ENCODE data around the gene DAB1.

DAB1 gene

DNA sequence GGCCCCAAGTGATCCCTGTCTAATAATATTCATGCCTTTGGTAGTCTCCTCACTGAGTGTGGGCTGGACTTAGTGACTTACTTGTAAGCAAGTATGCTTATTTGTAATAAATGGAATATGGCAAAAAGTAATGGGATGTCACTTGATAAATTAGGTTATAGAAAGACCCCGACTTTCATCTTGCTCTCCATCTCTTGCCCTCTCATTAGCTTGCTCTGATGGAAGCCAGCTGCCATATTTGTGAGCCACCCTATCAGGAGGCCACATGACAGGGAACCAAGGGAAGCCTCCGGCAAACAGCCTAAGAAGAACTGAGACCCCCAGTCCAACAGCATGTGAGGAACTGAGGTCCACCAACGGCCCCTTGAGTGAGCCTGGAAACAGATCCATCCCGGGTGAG is 107.0 kb downstream of the DAB1 start:
- DNase-seq (ENCODE audit: low read depth in 2 of 2), result no peak

GRCh38 chr1:57316291-57316690 is 107.6 kb downstream of the DAB1 start:
- no peak for DNase-seq (ENCODE audit: low read depth in 2 of 2)

- no peak for DNase-seq (ENCODE audit: low read depth in 2 of 2)
Measured at GRCh38 chr1:57312869-57313268, 111.0 kb downstream of the DAB1 start.

GRCh38 chr1:57311411-57311810 is 112.4 kb downstream of the DAB1 start:
- no peak for DNase-seq (ENCODE audit: low read depth in 2 of 2)

DNA sequence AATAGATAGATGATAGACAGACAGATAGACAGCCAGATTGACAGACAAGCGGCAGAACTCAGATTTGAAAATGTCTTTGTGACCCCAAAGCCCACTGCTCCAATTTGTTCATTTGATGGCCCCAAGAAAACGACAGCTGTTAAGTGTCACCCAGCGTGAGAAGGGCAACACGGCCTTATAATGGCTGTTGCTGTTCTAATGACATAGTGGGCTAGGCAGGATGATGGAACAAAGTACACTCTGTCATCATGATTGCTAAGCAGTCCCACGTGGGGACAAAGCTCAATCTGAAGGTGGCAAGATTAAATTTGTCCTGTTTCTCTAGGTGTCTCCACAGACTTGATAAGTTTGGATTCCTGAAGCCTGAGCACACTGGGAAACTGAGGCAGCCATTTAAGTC is 112.9 kb downstream of the DAB1 start:
- no peak for DNase-seq (ENCODE audit: low read depth in 2 of 2)

GRCh38 chr1:57309630-57310029 is 114.2 kb downstream of the DAB1 start:
- DNase-seq (ENCODE audit: low read depth in 2 of 2), result no peak

- peak in 1 of 2 donors; percentile 10 for DNase-seq (ENCODE audit: low read depth in 2 of 2)
Measured at GRCh38 chr1:57307392-57308170, 116.3 kb downstream of the DAB1 start.

GRCh38 chr1:57304591-57304990 is 119.3 kb downstream of the DAB1 start:
- DNase-seq (ENCODE audit: low read depth in 2 of 2), result no peak

DNA sequence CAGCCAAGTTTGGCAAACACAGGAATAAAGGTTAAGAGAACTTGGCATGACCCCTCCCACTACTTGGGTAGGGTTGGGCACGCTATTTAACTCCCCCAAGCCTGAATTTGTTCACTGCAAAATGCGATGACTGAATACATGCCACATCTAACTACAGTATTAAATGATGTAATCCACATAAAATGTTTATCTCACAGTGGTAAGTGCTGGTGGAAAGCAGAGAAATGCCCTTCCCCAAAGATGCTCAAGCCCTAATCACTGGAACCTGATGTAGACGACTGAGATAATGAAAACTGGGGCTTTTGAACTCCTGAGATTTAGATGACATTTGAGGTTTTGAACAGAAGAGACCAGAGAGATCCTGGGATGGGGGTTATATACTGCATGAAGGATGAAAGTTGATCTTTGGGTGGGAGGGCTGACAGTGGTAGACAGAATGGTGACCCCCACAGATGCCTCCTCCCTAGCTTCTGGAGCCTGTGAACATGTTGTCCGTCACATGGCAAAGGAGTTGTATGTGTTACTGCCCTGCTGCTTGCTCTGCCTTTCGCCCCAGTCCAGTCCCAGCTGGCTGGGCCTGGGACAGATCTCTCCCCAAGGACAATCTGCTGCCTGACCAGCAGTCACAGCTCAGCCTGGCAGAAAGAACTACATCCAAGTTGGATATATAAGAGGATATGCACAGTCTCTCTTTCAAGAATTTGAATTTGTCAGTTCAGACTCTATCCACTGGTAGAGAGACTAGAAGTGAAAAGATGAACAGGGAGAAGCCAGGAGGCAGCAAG is 120.9 kb downstream of the DAB1 start:
- no peak for DNase-seq (ENCODE audit: low read depth in 2 of 2)

GRCh38 chr1:57300186-57300585 is 123.7 kb downstream of the DAB1 start:
- no peak for DNase-seq (ENCODE audit: low read depth in 2 of 2)

DNA sequence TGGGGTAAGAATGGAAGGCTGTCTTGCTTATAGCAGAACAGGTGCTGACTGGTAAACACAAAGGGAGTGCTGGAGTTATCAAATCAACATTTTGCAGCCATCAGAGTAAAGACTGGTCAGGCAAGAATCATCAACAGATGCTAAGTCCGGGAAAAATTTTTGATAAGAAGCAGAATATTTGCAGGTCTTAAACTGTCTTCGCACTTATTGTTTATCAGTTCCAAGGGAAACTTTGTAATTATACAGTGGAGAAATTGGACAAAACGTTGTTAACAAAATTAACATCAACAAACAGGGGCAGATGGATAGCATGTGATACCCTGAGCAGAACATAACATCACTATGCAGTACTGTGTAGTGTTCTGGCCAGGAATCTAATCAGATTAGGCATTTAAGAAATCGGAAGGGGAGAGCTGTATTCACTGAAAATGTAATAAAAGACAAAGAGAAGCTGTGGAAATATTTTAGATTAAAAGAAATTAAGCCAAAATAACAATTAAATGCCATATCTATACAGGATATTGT is 127.1 kb downstream of the DAB1 start:
- no peak for DNase-seq (ENCODE audit: low read depth in 2 of 2)

DNA sequence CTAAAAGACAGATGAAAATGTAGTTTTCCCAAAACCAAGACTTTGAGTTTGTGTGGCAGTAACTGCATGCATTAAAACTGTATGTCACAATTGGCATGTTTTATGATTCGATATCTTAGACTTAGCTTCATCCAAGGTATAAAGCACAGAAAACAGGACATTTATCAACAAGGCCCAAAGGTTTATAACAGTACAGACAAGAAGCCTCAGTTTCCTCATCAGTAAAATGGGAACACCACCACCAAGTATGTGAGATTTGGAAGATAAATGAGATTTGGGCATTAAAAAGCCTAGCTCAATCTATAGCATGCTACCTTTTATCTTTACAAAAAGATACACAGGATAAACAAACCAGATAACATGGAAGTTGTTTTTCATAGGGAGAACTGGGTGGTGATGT is 128.5 kb downstream of the DAB1 start:
- DNase-seq (ENCODE audit: low read depth in 2 of 2), result no peak

DNA sequence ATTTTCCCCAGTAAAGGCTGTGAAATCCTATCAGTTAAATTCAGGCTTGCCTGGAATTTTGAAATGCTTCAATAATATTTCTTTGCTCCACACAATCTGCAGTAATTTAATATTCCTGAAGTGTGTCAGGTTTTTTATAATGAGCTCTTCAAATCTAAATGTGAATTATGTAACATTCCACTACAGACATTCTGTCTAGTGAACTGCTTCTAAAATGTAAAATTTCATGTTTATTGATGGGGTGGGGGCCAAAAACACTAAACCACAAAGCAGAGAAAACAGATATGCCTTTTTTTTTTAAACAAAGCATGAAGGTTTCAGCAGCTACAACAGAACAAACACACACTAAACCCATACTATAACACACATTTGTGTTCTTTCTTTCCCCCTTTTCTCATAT is 129.7 kb downstream of the DAB1 start:
- no peak for DNase-seq (ENCODE audit: low read depth in 2 of 2)

DNA sequence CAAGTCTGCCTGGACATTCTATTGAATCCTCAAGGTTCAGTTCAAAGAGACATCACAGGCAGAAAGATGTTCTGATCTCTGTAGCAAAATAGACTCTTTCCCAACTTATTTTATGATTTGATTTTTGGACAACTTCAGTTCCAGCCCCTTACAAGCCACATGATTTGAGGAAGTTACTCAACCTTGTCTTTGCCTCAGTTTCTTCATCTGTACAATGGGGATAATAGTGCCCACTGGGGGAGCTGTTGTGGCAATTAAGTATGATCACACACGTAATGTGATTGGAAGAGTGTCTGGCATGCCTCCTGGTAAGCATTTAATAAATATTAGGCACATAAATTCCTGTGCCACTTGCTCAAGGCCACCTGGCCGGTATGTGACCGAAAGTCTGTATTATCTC is 130.6 kb downstream of the DAB1 start:
- no peak for DNase-seq (ENCODE audit: low read depth in 2 of 2)

- DNase-seq (ENCODE audit: low read depth in 2 of 2), result no peak
Measured at GRCh38 chr1:57289781-57290180, 134.1 kb downstream of the DAB1 start.

- no peak for DNase-seq (ENCODE audit: low read depth in 2 of 2)
Measured at GRCh38 chr1:57285992-57286391, 137.9 kb downstream of the DAB1 start.

GRCh38 chr1:57282411-57282810 is 141.4 kb downstream of the DAB1 start:
- DNase-seq (ENCODE audit: low read depth in 2 of 2), result no peak

DNA sequence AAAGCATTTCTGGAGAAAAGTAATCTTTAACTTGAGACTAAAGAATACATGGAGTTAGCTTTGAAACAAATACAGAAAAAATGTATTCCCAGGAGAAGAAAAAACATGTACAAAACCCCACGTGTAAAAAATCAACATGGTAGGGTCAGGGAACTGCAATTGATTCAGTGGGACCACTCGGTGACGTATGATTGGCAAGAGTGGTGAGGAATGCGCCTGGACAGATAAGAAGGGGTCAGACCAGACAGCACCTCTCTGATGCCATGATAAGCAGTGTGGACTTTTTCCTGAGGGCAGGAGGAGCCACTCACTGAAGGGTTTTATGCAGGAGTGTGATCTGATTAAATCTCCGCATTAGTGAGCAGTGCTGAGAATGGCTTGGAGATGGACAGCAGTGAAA is 142.5 kb downstream of the DAB1 start:
- DNase-seq (ENCODE audit: low read depth in 2 of 2), result no peak

- no peak for DNase-seq (ENCODE audit: low read depth in 2 of 2)
Measured at GRCh38 chr1:57279909-57280666, 143.8 kb downstream of the DAB1 start.

DNA sequence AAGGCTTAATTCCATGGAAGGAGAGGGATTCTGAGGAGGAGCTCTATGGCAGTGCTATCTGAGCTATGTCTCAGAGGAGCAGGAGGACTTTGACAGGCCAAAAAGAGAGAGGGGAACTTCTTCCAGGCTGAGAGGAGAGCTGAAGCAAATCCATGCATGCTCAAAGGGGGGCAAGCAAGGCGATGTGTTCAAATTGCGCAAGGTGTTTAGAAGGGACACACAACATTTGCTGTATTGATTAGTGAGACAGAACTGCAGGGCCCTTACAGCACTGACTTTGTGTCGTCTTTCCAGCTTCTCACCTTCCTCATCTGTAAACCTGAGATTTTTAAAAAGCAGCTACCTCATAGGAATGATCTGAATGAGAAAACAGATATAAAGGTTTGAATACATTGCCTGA is 145.3 kb downstream of the DAB1 start:
- DNase-seq (ENCODE audit: low read depth in 2 of 2), result no peak

- no peak for DNase-seq (ENCODE audit: low read depth in 2 of 2)
Measured at GRCh38 chr1:57277681-57278080, 146.2 kb downstream of the DAB1 start.

- DNase-seq (ENCODE audit: low read depth in 2 of 2), result no peak
Measured at GRCh38 chr1:57276918-57277317, 146.9 kb downstream of the DAB1 start.
